Body of pancreas (tissue), 4 donors: Measurements from ENCODE around the gene CBLIF. TPM values are rescaled to one million over a fixed set of nuclear protein-coding genes. Genes with fewer than 3 reads are reported as not detected.
"Not testable (repeated sequence)": the region's sequence is repeated elsewhere in the genome, so short reads cannot be mapped to it uniquely, and the experiment has no call there.

Source experiments
- ATAC-seq: fragments of 150-250 bp; one replicate; pipeline ENCODE4 v1.9.1; 2016
- DNase-seq, 4 donors: peaks; one replicate each; pipeline ENCODE4 v3.0.0-alpha.2; 2019
- H3K27ac ChIP-seq, 4 donors: fragments of 200-600 bp; sonication (generic); 1 replicate in 3 of 4; 2 replicates in 1 of 4; pipeline versions ENCODE4 v1.5.1 to v1.6.1; 2016 to 2019; ENCODE audit warnings: mild to moderate bottlenecking in 1 of 4, mixed read lengths in 1 of 4, moderate library complexity in 1 of 4
- H3K27me3 ChIP-seq, 2 donors: fragments of 200-600 bp; sonication (generic); one replicate each; pipeline ENCODE4 v1.6.0; 2016; ENCODE audit warnings: mild to moderate bottlenecking in 1 of 2
- H3K36me3 ChIP-seq, 2 donors: fragments of 200-600 bp; sonication (generic); replicated peaks in 1 of 2; 2 replicates each; pipeline ENCODE4 v1.5.1; 2016; ENCODE audit warnings: low read depth in 2 of 2; ENCODE audit not compliant: insufficient read depth in 1 of 2
- H3K4me1 ChIP-seq: fragments of 200-600 bp; sonication (generic); one replicate; pipeline ENCODE4 v1.6.0; 2016
- H3K4me3 ChIP-seq, 2 donors: fragments of 200-600 bp; sonication (generic); 1 replicate in 1 of 2; 2 replicates in 1 of 2; pipeline ENCODE4 v1.5.1; 2016 to 2019
- H3K9me3 ChIP-seq, 3 donors: fragments of 200-600 bp; sonication (generic); 1 replicate in 2 of 3; 2 replicates in 1 of 3; pipeline ENCODE4 v1.5.1; 2016
- POLR2A ChIP-seq, 3 donors: fragments of 450-650 bp; IDR thresholded peaks; one replicate each; pipeline ENCODE4 v1.6.1; 2016; ENCODE audit warnings: antibody characterized with exemption in 3 of 3, mild to moderate bottlenecking in 2 of 3
- WGBS, 2 donors: methylation state at CpG; one replicate each; pipeline ENCODE4 v1.1.5; 2017; 5-methylcytosine and 5-hydroxymethylcytosine counted together
- intact Hi-C: fragments of 100-400 bp; cut with DNase I; formaldehyde crosslinking; loops from one replicate; pipeline ENCODE4 v1.15.1; 2023
- total RNA-seq, 2 donors: library from RNA; depleted of rRNA; stranded (reverse); fragments of >200 nt; gene quantifications; one replicate each; pipeline ENCODE4 v1.1.0, GENCODE V29; 2016
- TF ChIP-seq, protein P1 (sequence below), 7 experiments: fragments of 450-650 bp in 4 of 7; fragments of 200-600 bp in 3 of 7; sonication (generic) in 3 of 7; IDR thresholded peaks; one replicate each; pipeline ENCODE4 v1.5.1; 2016 to 2019; ENCODE audit warnings: antibody characterized with exemption in 7 of 7

CBLIF gene
- total RNA-seq, 2 donors from 2014 or later = not detected

DNA sequence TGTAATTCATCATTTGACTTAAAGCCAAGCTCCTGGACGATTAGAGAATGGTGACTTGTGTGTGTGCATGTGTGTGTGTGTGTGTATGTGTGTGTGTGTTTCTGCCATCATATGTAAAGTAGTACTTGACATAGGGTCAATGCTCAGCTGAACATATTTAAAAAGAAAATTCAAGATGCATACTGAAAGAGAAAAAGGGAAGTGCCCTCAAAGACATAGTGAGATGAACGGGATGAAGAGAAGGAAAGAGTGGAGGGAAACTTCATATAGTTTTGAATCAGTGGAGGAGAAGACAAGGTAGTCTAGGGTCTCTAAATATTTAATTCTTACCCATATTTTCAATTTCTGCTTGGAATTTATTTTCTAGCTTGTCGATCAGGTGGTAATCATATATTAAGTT lies 17.0 kb upstream of the CBLIF start:
- H3K36me3 ChIP-seq = no peaks in the 10 kb centered on the region
- no peak overlapping the region for H3K4me3 ChIP-seq
- no peaks in the 10 kb centered on the region for H3K27me3 ChIP-seq
- TF ChIP-seq, protein P1, sequence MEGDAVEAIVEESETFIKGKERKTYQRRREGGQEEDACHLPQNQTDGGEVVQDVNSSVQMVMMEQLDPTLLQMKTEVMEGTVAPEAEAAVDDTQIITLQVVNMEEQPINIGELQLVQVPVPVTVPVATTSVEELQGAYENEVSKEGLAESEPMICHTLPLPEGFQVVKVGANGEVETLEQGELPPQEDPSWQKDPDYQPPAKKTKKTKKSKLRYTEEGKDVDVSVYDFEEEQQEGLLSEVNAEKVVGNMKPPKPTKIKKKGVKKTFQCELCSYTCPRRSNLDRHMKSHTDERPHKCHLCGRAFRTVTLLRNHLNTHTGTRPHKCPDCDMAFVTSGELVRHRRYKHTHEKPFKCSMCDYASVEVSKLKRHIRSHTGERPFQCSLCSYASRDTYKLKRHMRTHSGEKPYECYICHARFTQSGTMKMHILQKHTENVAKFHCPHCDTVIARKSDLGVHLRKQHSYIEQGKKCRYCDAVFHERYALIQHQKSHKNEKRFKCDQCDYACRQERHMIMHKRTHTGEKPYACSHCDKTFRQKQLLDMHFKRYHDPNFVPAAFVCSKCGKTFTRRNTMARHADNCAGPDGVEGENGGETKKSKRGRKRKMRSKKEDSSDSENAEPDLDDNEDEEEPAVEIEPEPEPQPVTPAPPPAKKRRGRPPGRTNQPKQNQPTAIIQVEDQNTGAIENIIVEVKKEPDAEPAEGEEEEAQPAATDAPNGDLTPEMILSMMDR (IDR thresholded peaks at IDR 0.05) = no peak
- no peak for TF ChIP-seq POLR2A (IDR thresholded peaks at IDR 0.05)
- ATAC-seq (no peak), DNase-seq (no peak)
- WGBS, 2 donors = 69 to 80% methylated on average over 3 of the region's 3 CpGs
- intact Hi-C loops = no loop called here
- H3K9me3 ChIP-seq = no peaks in the 10 kb centered on the region
- no peak overlapping the region for H3K27ac ChIP-seq
- H3K4me1 ChIP-seq = peaks cover 6% of the 10 kb centered on the region

DNA sequence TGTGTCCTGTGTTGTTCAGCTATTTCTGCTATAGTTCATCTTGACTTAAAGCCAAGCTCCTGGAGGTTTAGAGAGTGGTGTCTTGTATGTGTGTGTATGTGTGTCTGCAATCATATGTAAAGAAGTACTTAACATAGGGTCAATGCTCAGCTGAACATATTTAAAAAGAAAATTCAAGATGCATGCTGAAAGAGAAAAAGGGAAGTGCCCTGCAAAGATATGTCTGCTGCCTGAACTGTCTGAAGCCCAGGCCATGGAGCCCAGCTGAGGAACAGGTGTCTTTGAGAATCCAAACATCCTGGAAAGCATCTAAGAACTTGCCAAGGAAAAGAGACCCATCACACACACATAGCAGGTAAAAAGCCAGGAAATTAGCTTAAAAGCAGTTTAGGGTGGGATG lies 14.4 kb upstream of the CBLIF start:
- Histone ChIP-seq H3K4me3 (no peak overlapping the region), H3K36me3 (no peaks in the 10 kb centered on the region), H3K9me3 (no peaks in the 10 kb centered on the region), H3K27me3 (no peaks in the 10 kb centered on the region), H3K27ac (no peak overlapping the region), H3K4me1 (peaks cover 19% of the 10 kb centered on the region)
- no peak for ATAC-seq
- intact Hi-C loops = no loop called here
- TF ChIP-seq, protein P1 (IDR thresholded peaks at IDR 0.05) = no peak
- no peak for TF ChIP-seq POLR2A (IDR thresholded peaks at IDR 0.05)
- DNase-seq = no peak

GRCh38 chr11:59857439-59858434 lies 12.4 kb upstream of the CBLIF start:
- WGBS, 2 donors = 60 to 61% methylated on average over 10 of the region's 10 CpGs
- Histone ChIP-seq H3K9me3 (no peaks in the 10 kb centered on the region), H3K4me3 (no peak overlapping the region), H3K36me3 (no peaks in the 10 kb centered on the region), H3K27me3 (no peaks in the 10 kb centered on the region), H3K27ac (no peak overlapping the region), H3K4me1 (peaks cover 19% of the 10 kb centered on the region)
- no peak for TF ChIP-seq POLR2A (IDR thresholded peaks at IDR 0.05)
- TF ChIP-seq, protein P1 (IDR thresholded peaks at IDR 0.05) = no peak
- DNase-seq (no peak), ATAC-seq (peak; percentile 33)
- intact Hi-C loops = no loop called here

DNA sequence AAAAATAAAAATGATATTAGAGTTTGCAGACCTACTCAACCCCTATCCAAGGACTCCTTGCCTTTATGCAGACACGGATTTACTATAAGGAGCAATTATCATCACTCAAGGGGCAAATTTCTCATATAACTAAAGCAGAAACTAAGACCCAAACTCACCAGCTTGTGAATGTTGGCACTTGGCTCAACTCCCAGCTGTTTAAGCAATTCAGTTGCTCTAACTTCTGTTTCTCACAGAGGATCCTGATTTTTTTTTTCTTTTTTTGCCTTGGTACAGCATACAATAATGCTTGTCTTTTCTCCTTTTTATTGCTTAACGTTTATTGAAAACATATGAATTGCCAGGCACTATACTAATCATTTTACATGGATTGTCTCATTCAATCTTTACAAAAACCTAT lies 9.6 kb upstream of the CBLIF start:
- Histone ChIP-seq H3K9me3 (no peaks in the 10 kb centered on the region), H3K4me1 (peaks cover 23% of the 10 kb centered on the region), H3K36me3 (no peaks in the 10 kb centered on the region), H3K4me3 (no peak overlapping the region), H3K27ac (no peak overlapping the region), H3K27me3 (no peaks in the 10 kb centered on the region)
- WGBS, 2 donors = 13 to 20% methylated on average over 2 of the region's 2 CpGs
- no peak for TF ChIP-seq POLR2A (IDR thresholded peaks at IDR 0.05)
- TF ChIP-seq, protein P1 (IDR thresholded peaks at IDR 0.05) = no peak
- DNase-seq (peak in 1 of 4 donors; percentile 25), ATAC-seq (no peak)
- intact Hi-C loops = no loop called here

- H3K36me3 ChIP-seq, H3K27me3 ChIP-seq, H3K4me3 ChIP-seq, DNase-seq, intact Hi-C loops, H3K9me3 ChIP-seq, ATAC-seq, H3K27ac ChIP-seq: not testable (repeated sequence)
- H3K4me1 ChIP-seq = peaks cover 26% of the 10 kb centered on the region
- WGBS, 2 donors = 84 to 86% methylated on average over 5 of the region's 5 CpGs
These were observed 6.1 kb upstream of the CBLIF start for GRCh38 chr11:59851416-59851815.

DNA sequence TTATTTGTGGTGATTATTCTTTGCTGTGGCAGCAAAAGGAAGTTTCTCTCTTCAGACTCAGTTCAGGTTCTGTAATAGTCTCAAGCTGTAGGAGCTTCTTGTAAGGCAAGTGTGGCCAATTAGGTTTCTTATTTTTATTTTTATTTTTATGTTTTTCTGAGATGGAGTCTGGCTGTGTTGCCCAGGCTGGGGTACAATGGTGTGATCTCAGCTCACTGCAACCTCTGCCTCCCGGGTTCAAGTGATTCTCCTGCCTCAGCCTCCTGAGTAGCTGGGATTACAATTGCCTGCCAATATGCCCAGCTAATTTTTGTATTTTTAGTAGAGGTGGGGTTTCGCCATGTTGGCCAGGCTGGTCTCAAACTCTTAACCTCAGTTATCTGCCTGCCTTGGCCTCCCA lies 4.3 kb upstream of the CBLIF start:
- H3K4me3 ChIP-seq, H3K36me3 ChIP-seq, intact Hi-C loops, H3K9me3 ChIP-seq, DNase-seq, H3K27me3 ChIP-seq, ATAC-seq: not testable (repeated sequence)
- H3K27ac ChIP-seq = peak overlapping the region in 3 of 4 donors; percentile 52 to 72 (median 54)
- peaks cover 15% of the 10 kb centered on the region for H3K4me1 ChIP-seq
- WGBS, 2 donors = 89 to 90% methylated on average over 2 of the region's 2 CpGs
